H1 (cell line): ENCODE measurements around the gene NQO2. TPM values are rescaled to one million over a fixed set of nuclear protein-coding genes. Genes with fewer than 3 reads are reported as not detected.

ENCODE experiments used
- CTCF ChIA-PET: fragments of 300-600 bp; sonication (Branson Sonifier 250); formaldehyde crosslinking; loops from one replicate; lab custom pipeline; 2021; ENCODE audit not compliant: partially characterized antibody; lab: Charles Lee
- POLR2A ChIA-PET: fragments of 300-600 bp; sonication (Branson Sonifier 250); formaldehyde crosslinking; loops from one replicate; lab custom pipeline; 2021; ENCODE audit warnings: inconsistent platforms; ENCODE audit not compliant: partially characterized antibody; lab: Charles Lee
- DNase-seq, 2 experiments: peaks; one replicate each; pipeline versions ENCODE4 v3.0.0 to v3.0.0-alpha.2; 2010 to 2022; ENCODE audit warnings: low spot score in 2 of 2, low read depth in 1 of 2, mixed read lengths in 1 of 2
- FAIRE-seq: peaks from 2 replicates; lab custom pipeline; 2011; peaks lifted over from hg19 to GRCh38; lab: Jason Lieb, UNC
- H2AFZ ChIP-seq: 2 replicates; pipeline ENCODE4 v1.8.1; 2012; ENCODE audit warnings: low read length, inconsistent platforms
- H2AK5ac ChIP-seq: 2 replicates; pipeline ENCODE4 v1.6.1; 2013; ENCODE audit warnings: low read depth, low read length
- H2BK120ac ChIP-seq: replicated peaks from 2 replicates; pipeline ENCODE3; 2013; ENCODE audit warnings: low read depth, low read length, inconsistent platforms
- H2BK12ac ChIP-seq: 2 replicates; pipeline ENCODE4 v1.6.1; 2013; ENCODE audit warnings: low read depth, low read length
- H2BK15ac ChIP-seq: 2 replicates; pipeline ENCODE4 v1.6.1; 2013; ENCODE audit warnings: low read length
- H2BK20ac ChIP-seq: 2 replicates; pipeline ENCODE4 v1.6.1; 2013; ENCODE audit warnings: low read length
- H2BK5ac ChIP-seq: 2 replicates; pipeline ENCODE4 v1.6.1; 2013; ENCODE audit warnings: low read depth, low read length
- H3K14ac ChIP-seq: 2 replicates; pipeline ENCODE4 v1.6.1; 2013; ENCODE audit warnings: inconsistent platforms; ENCODE audit not compliant: insufficient read length
- H3K18ac ChIP-seq: 2 replicates; pipeline ENCODE4 v1.6.1; 2013; ENCODE audit warnings: low read length; ENCODE audit errors: extremely low read depth
- H3K23ac ChIP-seq: 2 replicates; pipeline ENCODE4 v1.6.1; 2013; ENCODE audit warnings: inconsistent platforms; ENCODE audit not compliant: insufficient read length
- H3K23me2 ChIP-seq: 2 replicates; pipeline ENCODE4 v1.6.1; 2013; ENCODE audit warnings: low read depth, low read length
- H3K27ac ChIP-seq: 2 replicates; pipeline ENCODE4 v1.6.1; 2011; ENCODE audit warnings: low read depth, low read length, inconsistent platforms
- H3K27me3 ChIP-seq, 4 experiments: replicated peaks in 1 of 4; 1 replicate in 1 of 4; 2 replicates in 3 of 4; pipeline versions ENCODE4 v1.6.1 to v1.8.1; 2011 to 2013; ENCODE audit warnings: low read length in 3 of 4, mild to moderate bottlenecking in 3 of 4, inconsistent platforms in 2 of 4, mixed read lengths in 2 of 4, moderate library complexity in 1 of 4; ENCODE audit not compliant: control insufficient read depth in 3 of 4, insufficient read depth in 3 of 4; ENCODE audit errors: extremely low read depth in 1 of 4
- H3K36me3 ChIP-seq, 4 experiments: 2 replicates each; pipeline versions ENCODE4 v1.6.1 to v1.8.1; 2011 to 2013; ENCODE audit warnings: mild to moderate bottlenecking in 4 of 4, low read length in 3 of 4, moderate library complexity in 2 of 4, control low read depth in 1 of 4, inconsistent platforms in 1 of 4; ENCODE audit not compliant: insufficient read depth in 4 of 4, control insufficient read depth in 2 of 4
- H3K4ac ChIP-seq: replicated peaks from 2 replicates; pipeline ENCODE3; 2013; ENCODE audit warnings: low read length, low read depth, mixed read lengths, inconsistent platforms; ENCODE audit not compliant: insufficient read length
- H3K4me1 ChIP-seq, 4 experiments: replicated peaks in 1 of 4; 1 replicate in 1 of 4; 2 replicates in 3 of 4; pipeline versions ENCODE4 v1.6.1 to v1.8.1; 2011 to 2013; ENCODE audit warnings: low read length in 3 of 4, inconsistent platforms in 2 of 4, mixed read lengths in 1 of 4; ENCODE audit not compliant: insufficient read depth in 4 of 4, control insufficient read depth in 3 of 4
- H3K4me2 ChIP-seq, 2 experiments: 2 replicates each; pipeline versions ENCODE4 v1.6.1 to v1.8.1; 2011 to 2013; ENCODE audit warnings: low read depth in 2 of 2, low read length in 2 of 2, control low read depth in 1 of 2, inconsistent platforms in 1 of 2, mild to moderate bottlenecking in 1 of 2; ENCODE audit not compliant: insufficient read depth in 1 of 2
- H3K4me3 ChIP-seq, 4 experiments: fragments of 200-600, 300-600 bp in 1 of 4; sonication (generic), shearing (Covaris generic), sonication (Bioruptor Twin) in 1 of 4; 2 replicates each; pipeline versions ENCODE4 v1.5.1 to v1.8.1; 2011 to 2016; ENCODE audit warnings: low read length in 4 of 4, low read depth in 3 of 4, control low read depth in 2 of 4, inconsistent platforms in 2 of 4, mild to moderate bottlenecking in 2 of 4, mixed read lengths in 1 of 4, moderate library complexity in 1 of 4; ENCODE audit not compliant: insufficient read depth in 2 of 4; ENCODE audit errors: extremely low read depth in 1 of 4
- H3K56ac ChIP-seq: replicated peaks from 2 replicates; pipeline ENCODE3; 2013; ENCODE audit warnings: low read depth, mild to moderate bottlenecking, mixed read lengths, low read length, inconsistent platforms; ENCODE audit not compliant: insufficient read length
- H3K79me1 ChIP-seq: 2 replicates; pipeline ENCODE4 v1.6.1; 2013; ENCODE audit warnings: low read depth, low read length, control low read depth
- H3K79me2 ChIP-seq, 2 experiments: 2 replicates each; pipeline versions ENCODE4 v1.6.1 to v1.8.1; 2012 to 2013; ENCODE audit warnings: low read length in 2 of 2, mild to moderate bottlenecking in 2 of 2, inconsistent platforms in 1 of 2; ENCODE audit not compliant: insufficient read depth in 2 of 2, control insufficient read depth in 1 of 2
- H3K9ac ChIP-seq, 4 experiments: replicated peaks in 1 of 4; 1 replicate in 1 of 4; 2 replicates in 3 of 4; pipeline versions ENCODE4 v1.6.1 to v1.8.1; 2011 to 2013; ENCODE audit warnings: low read depth in 3 of 4, low read length in 3 of 4, control low read depth in 2 of 4, mild to moderate bottlenecking in 2 of 4, moderate library complexity in 2 of 4, inconsistent platforms in 1 of 4; ENCODE audit errors: extremely low read depth in 1 of 4
- H3K9me3 ChIP-seq, 2 experiments: 2 replicates each; pipeline versions ENCODE4 v1.6.1 to v1.8.1; 2012 to 2013; ENCODE audit warnings: mild to moderate bottlenecking in 2 of 2, moderate library complexity in 2 of 2, control low read depth in 1 of 2, inconsistent platforms in 1 of 2, low read depth in 1 of 2, low read length in 1 of 2, mixed read lengths in 1 of 2; ENCODE audit not compliant: insufficient read depth in 2 of 2
- H4K20me1 ChIP-seq, 2 experiments: replicated peaks in 1 of 2; 2 replicates each; pipeline versions ENCODE3 to v1.8.1; 2011 to 2013; ENCODE audit warnings: inconsistent platforms in 2 of 2, low read length in 2 of 2, mild to moderate bottlenecking in 1 of 2; ENCODE audit not compliant: insufficient read depth in 2 of 2, control insufficient read depth in 1 of 2
- H4K5ac ChIP-seq: 2 replicates; pipeline ENCODE4 v1.6.1; 2013; ENCODE audit warnings: low read length, low read depth, mixed read lengths, inconsistent platforms; ENCODE audit not compliant: insufficient read length
- H4K8ac ChIP-seq: 2 replicates; pipeline ENCODE4 v1.8.0; 2013; ENCODE audit warnings: mild to moderate bottlenecking, moderate library complexity, low read length, inconsistent platforms; ENCODE audit not compliant: insufficient read depth; ENCODE audit errors: extremely low read depth
- H4K91ac ChIP-seq: replicated peaks from 2 replicates; pipeline ENCODE3; 2013; ENCODE audit warnings: low read length, mixed read lengths, inconsistent platforms; ENCODE audit not compliant: insufficient read length
- BCL11A ChIP-seq, 2 experiments: IDR thresholded peaks; one replicate each; pipeline ENCODE4 v1.6.1; 2011; ENCODE audit warnings: low read depth in 2 of 2, low read length in 2 of 2, mild to moderate bottlenecking in 2 of 2
- CHD1 ChIP-seq: IDR thresholded peaks from 2 replicates; pipeline ENCODE4 v1.6.1; 2012; ENCODE audit warnings: low read depth, low read length, improper control_type of control experiment
- KDM1A ChIP-seq: fragments of 200-600, 300-600 bp; sonication (generic); IDR thresholded peaks from 2 replicates; pipeline ENCODE4 v1.7.1; 2016; ENCODE audit warnings: mild to moderate bottlenecking, low read length, borderline replicate concordance
- POLR2AphosphoS5 ChIP-seq: IDR thresholded peaks from 2 replicates; pipeline ENCODE4 v1.6.1; 2011; ENCODE audit warnings: low read depth, low read length
- POU5F1 ChIP-seq: IDR thresholded peaks from 2 replicates; pipeline ENCODE4 v1.6.1; 2011; ENCODE audit warnings: low read depth, mild to moderate bottlenecking, low read length, moderate library complexity
- RFX5 ChIP-seq: IDR thresholded peaks from 2 replicates; pipeline ENCODE4 v1.6.1; 2011; ENCODE audit warnings: low read depth, low read length, improper control_type of control experiment, borderline replicate concordance
- RNF2 ChIP-seq: fragments of 200-900, 300-1000 bp; sonication (generic); IDR thresholded peaks from 2 replicates; pipeline ENCODE4 v1.7.1; 2016; ENCODE audit warnings: borderline replicate concordance, low read depth, mild to moderate bottlenecking, antibody characterized with exemption, low read length; ENCODE audit not compliant: poor library complexity, severe bottlenecking; ENCODE audit errors: missing control alignments
- SIX5 ChIP-seq: IDR thresholded peaks from 2 replicates; pipeline ENCODE4 v1.6.1; 2011; ENCODE audit warnings: mild to moderate bottlenecking, low read depth, low read length
- polyA plus RNA-seq, 7 experiments: library from polyadenylated mRNA; depleted of rRNA in 3 of 7; stranded (reverse) in 5 of 7; unstranded in 2 of 7; fragments of >200 nt in 5 of 7; fragments of 200-250 nt in 2 of 7; gene quantifications; 1 replicate in 5 of 7; 2 replicates in 1 of 7; 4 replicates in 1 of 7; pipeline versions ENCODE4 v1.2.1 to v1.2.3, GENCODE V29; 2011 to 2013; ENCODE audit warnings: missing spikeins in 2 of 7, mixed read lengths in 2 of 7
- total RNA-seq: library from RNA; stranded (reverse); fragmentation: NEBNext Ultra II Directional; extraction: Animal tissue kit (Norgen Biotek cat#: 25700); gene quantifications from 2 replicates; pipeline ENCODE4 v1.2.1, GENCODE V29; 2021

The NQO2 gene
- total and polyA plus RNA-seq, 2 of the 8 experiments (the other 6 are each of a cell fraction or from before 2014, with no cell fraction given) = 135 to 168 TPM

- Histone ChIP-seq H2AFZ (no peak overlapping the region), H3K27me3 (no peaks in the 10 kb centered on the region), H2BK5ac (no peak overlapping the region), H2BK15ac (no peak overlapping the region), H2BK20ac (no peak overlapping the region), H4K8ac (no peak overlapping the region), H4K5ac (no peak overlapping the region), H3K23me2 (no peaks in the 10 kb centered on the region), H3K36me3 (peaks cover 28 to 78% (median 57%) of the 10 kb centered on the region in 4 experiments), H3K56ac (no peak overlapping the region), H4K91ac (no peak overlapping the region), H2BK12ac (no peak overlapping the region), H3K23ac (no peak overlapping the region), H3K79me1 (no peaks in the 10 kb centered on the region), H4K20me1 (peaks cover 0 to 6% of the 10 kb centered on the region in 2 experiments), H3K9me3 (peaks cover 4 to 17% of the 10 kb centered on the region in 2 experiments), H2BK120ac (no peak overlapping the region), H3K4me2 (no peak overlapping the region), H3K18ac (no peak overlapping the region), H3K27ac (no peak overlapping the region), H3K14ac (no peak overlapping the region), H2AK5ac (no peak overlapping the region), H3K4me1 (peaks cover 0 to 5% (median 4%) of the 10 kb centered on the region in 4 experiments; a peak in 4 of 7 replicates), H3K9ac (no peak overlapping the region), H3K79me2 (no peaks in the 10 kb centered on the region), H3K4me3 (no peak overlapping the region), H3K4ac (no peak overlapping the region)
- FAIRE-seq = no peak
- CTCF ChIA-PET = interaction anchor here (0.9 to 1.6 kb wide), 4 partner anchors 9 to 59 kb away, joined by 3 to 4 read pairs (median 3); partner anchors contain the start of gene NQO2
- no peak for DNase-seq
- TF ChIP-seq POU5F1 (no peak), SIX5 (no peak), KDM1A (no peak), RNF2 (no peak), BCL11A (IDR thresholded peaks at IDR 0.05; ENCODE audit: low read depth in 2 of 2, low read length in 2 of 2) (no peak), POLR2AphosphoS5 (no peak), RFX5 (no peak), CHD1 (no peak)
- POLR2A ChIA-PET = interaction anchor here (1.1 to 5.2 kb wide), 4 partner anchors 9 to 24 kb away, joined by 3 to 33 read pairs (median 14); partner anchors contain the start of gene NQO2
Observed at GRCh38 chr6:3011592-3011991, 11.9 kb downstream of the NQO2 start.
